Dermis microvascular lymphatic vessel endothelial cell (primary cell): Measurements from ENCODE around the gene STRN. TPM values are rescaled to one million over a fixed set of nuclear protein-coding genes. Genes with fewer than 3 reads are reported as not detected.
"Not testable (repeated sequence)": the region's sequence is repeated elsewhere in the genome, so short reads cannot be mapped to it uniquely, and the experiment has no call there.

Source experiments
- DNase-seq, 2 donors: peaks; one replicate each; pipeline versions ENCODE4 v3.0.0 to v3.0.0-alpha.2; 2010; ENCODE audit warnings: low read depth in 2 of 2
- total RNA-seq: library from RNA; depleted of rRNA; stranded (reverse); fragments of >200 nt; gene quantifications from 2 replicates; pipeline ENCODE4 v1.2.1, GENCODE V29; 2014

Gene STRN
- total RNA-seq, 1 donor from 2014 or later = 15.0 TPM

GRCh38 chr2:36964496-36965058 is 1.8 kb downstream of the STRN start:
- DNase-seq = no peak

DNA sequence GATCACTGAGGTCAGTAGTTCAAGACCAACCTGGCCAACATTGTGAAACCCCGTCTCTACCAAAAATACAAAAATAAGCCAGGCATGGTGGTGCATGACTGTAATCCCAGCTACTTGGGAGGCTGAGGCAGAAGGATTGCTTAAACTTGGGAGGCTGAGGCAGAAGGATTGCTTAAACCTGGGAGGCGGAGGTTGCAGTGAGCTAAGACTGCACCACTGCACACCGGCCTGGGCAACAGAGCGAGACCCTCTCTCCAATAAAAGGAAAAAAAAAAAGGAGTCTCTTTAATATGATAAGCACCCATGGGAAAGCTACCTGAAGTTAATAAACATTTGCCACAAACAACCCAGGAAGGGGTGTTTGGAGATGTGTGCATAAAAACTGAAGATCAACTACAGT is 2.6 kb downstream of the STRN start:
- DNase-seq = no peak

- no peak for DNase-seq
These were observed 3.2 kb downstream of the STRN start for GRCh38 chr2:36963106-36963505.

DNA sequence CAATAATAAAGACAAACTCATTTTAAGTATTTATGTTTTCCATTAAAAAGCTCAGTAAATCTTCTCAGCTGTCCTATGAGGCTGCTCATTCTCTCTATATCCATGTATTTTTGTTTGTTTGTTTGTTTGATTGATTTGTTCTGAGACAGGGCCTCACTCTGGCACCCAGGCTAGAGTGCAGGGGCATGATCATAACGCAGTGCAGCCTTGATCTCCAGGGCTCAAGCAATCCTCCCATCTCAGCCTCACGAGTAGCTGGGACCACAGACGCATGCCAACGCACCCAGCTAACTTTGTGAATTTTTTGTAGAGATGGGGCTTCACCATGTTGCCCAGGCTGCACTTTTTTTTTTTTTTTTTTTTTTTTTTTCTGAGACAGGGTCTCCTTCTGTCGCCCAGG is 5.6 kb downstream of the STRN start:
- DNase-seq = no peak

DNA sequence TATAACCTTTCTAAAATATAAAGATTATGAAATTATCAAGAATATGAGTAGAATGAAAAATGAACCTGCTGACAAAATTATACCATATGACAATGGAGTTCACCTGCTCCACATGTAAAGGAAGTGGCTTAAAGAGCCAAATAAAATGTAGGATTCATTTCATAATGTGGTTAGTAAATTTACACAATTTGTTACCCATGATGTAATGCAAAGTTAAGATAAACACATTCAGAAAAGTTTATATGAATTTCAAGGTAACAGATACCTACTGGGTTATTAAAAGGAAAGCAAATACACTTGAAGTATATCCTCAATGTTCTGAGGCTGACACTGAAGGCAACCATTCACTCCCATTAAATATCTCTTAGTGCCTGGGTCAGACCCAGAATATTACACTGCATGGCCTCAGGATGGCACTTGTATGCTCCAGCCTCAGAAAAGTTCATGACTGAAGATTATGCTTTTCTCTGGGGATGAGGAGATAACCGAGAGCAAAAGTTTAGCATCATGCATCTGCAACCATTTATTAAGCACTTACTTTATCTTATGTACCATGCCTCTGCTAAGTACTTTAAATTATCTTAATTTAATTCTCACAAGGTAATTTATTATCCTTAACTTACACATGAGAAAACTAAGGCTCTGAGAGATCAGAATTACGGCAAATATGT is 6.2 kb downstream of the STRN start:
- DNase-seq = no peak

- no peak for DNase-seq
These were observed 11.2 kb downstream of the STRN start for GRCh38 chr2:36954977-36955607.

DNA sequence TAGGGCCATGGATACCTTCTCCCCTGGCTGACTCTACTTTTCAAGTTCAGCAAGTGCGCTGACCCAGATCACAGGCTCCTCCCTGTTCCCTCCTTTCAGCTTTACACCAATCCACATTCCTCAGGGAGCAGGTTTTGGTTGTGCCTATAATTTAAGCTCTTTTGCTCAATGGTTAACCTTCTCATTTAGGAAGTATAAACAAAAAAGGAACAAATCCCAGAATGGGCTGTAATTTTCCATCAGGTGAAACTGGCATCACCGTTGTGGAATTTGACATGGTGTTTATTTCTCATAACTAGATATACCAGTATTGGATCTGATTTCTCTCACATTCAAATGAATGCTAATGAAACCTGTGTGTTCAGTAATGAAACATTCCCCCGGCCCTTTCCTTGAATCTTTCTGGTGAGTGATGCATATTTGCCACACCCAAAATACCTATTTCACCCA is 13.6 kb downstream of the STRN start:
- no peak for DNase-seq

DNA sequence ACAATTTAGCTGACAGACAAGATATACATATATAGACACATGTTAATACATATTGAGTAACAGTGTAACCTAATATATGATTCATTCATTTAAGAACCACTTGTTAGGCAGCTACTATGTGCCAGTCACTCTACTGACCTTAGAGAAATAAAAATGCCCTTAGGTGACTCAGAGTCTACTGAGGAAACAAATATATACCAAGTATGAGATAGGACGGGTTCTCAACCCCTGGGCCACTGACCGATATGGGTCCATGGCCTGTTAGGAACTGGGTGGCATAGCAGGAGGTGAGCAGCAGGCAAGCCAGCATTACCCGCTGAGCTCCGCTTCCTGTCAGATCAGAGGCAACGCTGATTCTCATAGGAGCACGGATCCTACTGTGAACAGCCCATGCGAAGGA is 14.8 kb downstream of the STRN start:
- DNase-seq = peak in 1 of 2 donors; percentile 66

- DNase-seq = no peak
These were observed 15.3 kb downstream of the STRN start for GRCh38 chr2:36951027-36951518.

DNA sequence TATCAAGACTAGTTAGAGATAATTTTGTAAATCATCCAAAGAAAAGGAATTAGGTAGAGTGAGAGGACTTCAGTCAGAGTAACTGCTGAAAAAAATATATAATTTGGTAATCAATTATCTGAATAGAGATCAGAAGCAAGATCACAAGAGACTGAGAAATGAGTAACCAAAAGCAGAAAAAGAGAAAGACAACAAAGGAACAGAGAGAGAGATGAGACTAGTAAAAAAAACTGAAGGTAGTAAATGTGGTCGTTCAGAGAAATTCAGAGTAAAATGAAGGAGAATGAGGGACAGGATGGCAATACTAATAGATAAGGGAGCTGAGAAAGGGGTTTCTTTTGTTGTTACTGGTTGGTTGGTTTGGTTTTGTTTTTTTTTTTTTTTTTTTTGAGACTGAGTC is 16.5 kb downstream of the STRN start:
- DNase-seq = no peak

DNA sequence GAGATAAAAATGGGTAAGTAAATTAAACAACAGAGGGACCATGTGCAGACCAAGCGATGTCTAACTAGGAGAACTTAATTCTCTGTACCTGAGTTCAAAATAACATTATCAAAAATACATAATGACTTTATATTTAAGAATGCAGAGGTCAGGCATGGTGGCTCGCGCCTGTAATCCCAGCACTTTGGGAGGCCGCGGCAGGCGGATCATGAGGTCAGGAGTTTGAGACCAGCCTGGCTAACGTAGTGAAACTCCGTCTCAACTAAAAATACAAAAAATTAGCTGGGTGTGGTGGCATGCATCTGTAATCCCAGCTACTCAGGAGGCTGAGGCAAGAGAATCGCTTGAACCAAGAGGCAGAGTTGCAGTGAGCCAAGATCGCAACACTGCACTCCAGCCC is 21.1 kb downstream of the STRN start:
- not testable (repeated sequence) for DNase-seq

DNA sequence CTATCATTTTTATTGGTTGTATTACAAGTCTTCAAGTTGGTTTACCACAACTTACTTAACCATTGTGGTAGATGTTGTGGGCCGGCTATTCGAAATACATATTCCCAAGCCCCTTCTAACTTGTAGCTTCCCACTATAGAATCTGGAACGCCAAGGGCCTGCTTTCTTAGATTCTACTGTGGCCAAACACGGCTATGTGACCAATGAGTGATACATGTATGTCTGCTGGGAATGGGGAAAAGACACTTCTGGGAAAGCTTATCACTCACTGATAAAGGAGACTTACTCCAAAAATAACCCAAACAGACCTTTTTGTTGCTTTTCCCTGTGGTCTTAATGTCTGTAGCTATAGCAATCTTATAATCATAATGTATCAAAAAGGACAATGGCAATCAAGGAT is 24.5 kb downstream of the STRN start:
- no peak for DNase-seq

- DNase-seq = not testable (repeated sequence)
These were observed 29.8 kb downstream of the STRN start for GRCh38 chr2:36936526-36936925.

- DNase-seq = not testable (repeated sequence)
These were observed 34.6 kb downstream of the STRN start for GRCh38 chr2:36931688-36932087.

DNA sequence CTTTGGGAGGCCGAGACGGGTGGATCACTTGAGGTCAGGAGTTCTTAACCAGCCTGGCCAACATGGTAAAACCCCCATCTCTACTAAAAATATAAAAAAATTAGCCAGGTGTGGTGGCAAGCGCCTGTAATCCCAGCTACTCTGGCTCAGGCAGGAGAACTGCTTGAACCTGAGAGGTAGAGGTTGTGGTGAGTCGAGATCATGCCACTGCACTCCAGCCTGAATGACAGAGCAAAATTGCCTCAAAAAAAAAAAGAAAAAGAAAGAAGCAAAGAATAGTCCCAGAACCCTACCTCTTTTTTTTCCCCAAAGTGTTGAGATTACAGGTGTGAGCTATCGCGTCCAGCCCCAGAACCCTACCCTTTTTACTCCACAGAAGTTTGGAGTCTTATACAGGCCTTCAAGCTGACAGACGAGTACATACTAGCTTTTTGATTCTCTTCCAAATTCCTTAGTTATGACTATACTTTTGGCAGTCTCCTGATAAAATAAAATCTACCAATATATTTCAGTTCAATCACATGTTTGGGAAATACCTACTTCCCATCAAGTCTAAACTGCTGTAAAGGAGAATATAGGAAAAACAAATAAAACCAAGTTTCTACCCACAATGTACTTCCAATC is 35.4 kb downstream of the STRN start:
- DNase-seq = peak; percentile 29 to 66

GRCh38 chr2:36926175-36927132 is 39.9 kb downstream of the STRN start:
- peak; percentile 60 to 64 for DNase-seq

- not testable (repeated sequence) for DNase-seq
These were observed 43.7 kb downstream of the STRN start for GRCh38 chr2:36922629-36923028.

- DNase-seq = no peak
These were observed 44.4 kb downstream of the STRN start for GRCh38 chr2:36921984-36922383.

GRCh38 chr2:36919041-36919837 is 47.1 kb downstream of the STRN start:
- no peak for DNase-seq

DNA sequence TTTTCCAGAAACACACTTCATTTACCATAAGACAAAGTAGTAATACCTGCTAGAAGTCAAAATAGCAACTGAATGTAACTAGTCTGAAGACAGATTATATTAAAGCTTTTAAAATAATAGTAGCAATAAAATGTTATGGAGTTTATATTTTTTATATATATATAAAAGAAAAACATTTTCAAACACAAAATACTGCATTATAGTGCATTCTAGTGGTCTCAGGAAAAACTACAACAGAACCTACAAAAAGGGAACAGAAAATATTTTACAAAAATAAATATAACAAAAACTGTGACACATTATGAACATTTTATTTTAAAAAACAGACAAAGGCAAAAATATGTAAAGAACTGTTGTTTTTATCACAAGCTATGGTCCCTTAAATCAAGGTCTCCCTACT is 48.0 kb downstream of the STRN start:
- DNase-seq = no peak
